Neural crest cell (in vitro differentiated cells): ENCODE data around the gene LIMS2. TPM values are rescaled to one million over a fixed set of nuclear protein-coding genes. Genes with fewer than 3 reads are reported as not detected.

Source experiments
- DNase-seq: peaks from one replicate; pipeline ENCODE4 v3.0.0; 2021; ENCODE audit warnings: low read depth, mixed read lengths, low spot score
- H3K27ac Mint-ChIP-seq: one replicate; pipeline ENCODE4 v1.8.0; 2021; ENCODE audit warnings: mild to moderate bottlenecking, mixed read lengths; ENCODE audit not compliant: unreplicated experiment
- H3K27me3 Mint-ChIP-seq: 2 replicates; pipeline ENCODE4 v1.8.0; 2021; ENCODE audit warnings: low read depth, mild to moderate bottlenecking, mixed read lengths
- H3K36me3 Mint-ChIP-seq: 2 replicates; pipeline ENCODE4 v1.8.0; 2021; ENCODE audit warnings: low read depth, mild to moderate bottlenecking, mixed read lengths
- H3K4me1 Mint-ChIP-seq: 2 replicates; pipeline ENCODE4 v1.8.0; 2021; ENCODE audit warnings: mixed read lengths
- H3K4me3 Mint-ChIP-seq: one replicate; pipeline ENCODE4 v1.8.0; 2021; ENCODE audit warnings: mild to moderate bottlenecking, mixed read lengths
- H3K9me3 Mint-ChIP-seq: 2 replicates; pipeline ENCODE4 v1.8.0; 2021; ENCODE audit warnings: mixed read lengths
- total RNA-seq: library from RNA; stranded (reverse); gene quantifications from 2 replicates; pipeline ENCODE4 v1.2.1, GENCODE V29; 2021
- TF ChIP-seq, protein P1 (sequence below): fragments of 200-600 bp; sonication (generic); conservative IDR thresholded peaks from 2 replicates; pipeline ENCODE4 v1.5.0; 2021; ENCODE audit warnings: antibody characterized with exemption, mild to moderate bottlenecking

The LIMS2 gene
- total RNA-seq, 1 donor from 2014 or later: 7.6 TPM

DNA sequence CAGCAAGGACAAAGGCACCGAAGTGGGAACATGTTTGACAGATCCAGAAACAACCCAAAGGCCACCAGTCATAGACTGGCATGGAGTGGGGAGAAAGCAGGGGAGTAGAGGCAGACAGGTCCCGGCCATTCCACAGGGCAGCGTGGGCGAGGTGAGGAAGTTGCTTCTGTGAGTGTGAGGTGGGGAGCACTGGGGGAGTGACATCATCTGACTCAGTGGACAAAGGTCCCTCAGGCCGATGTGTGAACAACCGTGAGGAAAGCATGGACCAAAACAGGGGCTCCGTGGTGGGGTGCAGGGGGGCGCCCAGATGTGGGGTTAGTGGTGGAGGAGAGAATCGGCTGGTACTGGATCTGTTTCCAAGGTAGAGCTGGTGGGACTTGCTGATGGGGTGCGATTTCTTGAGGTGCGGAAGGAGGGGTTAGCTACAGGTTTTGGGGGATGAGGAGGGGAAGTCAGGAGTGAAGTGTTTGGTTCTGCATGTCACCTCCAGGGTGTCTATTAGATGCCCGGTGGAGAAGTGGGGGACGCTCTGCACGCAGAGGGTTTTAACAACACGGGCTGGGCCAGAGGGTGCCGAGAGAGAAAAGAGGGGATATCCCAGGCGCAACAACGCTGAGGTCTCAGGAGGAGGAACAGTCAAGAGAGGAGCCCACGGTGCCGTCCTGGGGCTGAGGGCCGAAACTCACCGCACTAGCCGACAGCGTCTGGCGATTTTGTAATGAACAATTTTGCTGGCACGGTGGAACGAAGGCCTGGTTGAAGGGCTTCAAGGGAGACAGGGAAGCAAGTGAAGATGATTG lies 23.4 kb upstream of the LIMS2 start:
- Mint-ChIP-seq H3K36me3 (peaks cover 2% of the 10 kb centered on the region), H3K4me1 (peaks cover 22% of the 10 kb centered on the region), H3K27ac (peak overlapping the region; percentile 83), H3K9me3 (no peaks in the 10 kb centered on the region), H3K4me3 (peak overlapping the region; percentile 73), H3K27me3 (no peaks in the 10 kb centered on the region)
- TF ChIP-seq, protein P1, sequence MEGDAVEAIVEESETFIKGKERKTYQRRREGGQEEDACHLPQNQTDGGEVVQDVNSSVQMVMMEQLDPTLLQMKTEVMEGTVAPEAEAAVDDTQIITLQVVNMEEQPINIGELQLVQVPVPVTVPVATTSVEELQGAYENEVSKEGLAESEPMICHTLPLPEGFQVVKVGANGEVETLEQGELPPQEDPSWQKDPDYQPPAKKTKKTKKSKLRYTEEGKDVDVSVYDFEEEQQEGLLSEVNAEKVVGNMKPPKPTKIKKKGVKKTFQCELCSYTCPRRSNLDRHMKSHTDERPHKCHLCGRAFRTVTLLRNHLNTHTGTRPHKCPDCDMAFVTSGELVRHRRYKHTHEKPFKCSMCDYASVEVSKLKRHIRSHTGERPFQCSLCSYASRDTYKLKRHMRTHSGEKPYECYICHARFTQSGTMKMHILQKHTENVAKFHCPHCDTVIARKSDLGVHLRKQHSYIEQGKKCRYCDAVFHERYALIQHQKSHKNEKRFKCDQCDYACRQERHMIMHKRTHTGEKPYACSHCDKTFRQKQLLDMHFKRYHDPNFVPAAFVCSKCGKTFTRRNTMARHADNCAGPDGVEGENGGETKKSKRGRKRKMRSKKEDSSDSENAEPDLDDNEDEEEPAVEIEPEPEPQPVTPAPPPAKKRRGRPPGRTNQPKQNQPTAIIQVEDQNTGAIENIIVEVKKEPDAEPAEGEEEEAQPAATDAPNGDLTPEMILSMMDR: no peak
- DNase-seq: no peak

DNA sequence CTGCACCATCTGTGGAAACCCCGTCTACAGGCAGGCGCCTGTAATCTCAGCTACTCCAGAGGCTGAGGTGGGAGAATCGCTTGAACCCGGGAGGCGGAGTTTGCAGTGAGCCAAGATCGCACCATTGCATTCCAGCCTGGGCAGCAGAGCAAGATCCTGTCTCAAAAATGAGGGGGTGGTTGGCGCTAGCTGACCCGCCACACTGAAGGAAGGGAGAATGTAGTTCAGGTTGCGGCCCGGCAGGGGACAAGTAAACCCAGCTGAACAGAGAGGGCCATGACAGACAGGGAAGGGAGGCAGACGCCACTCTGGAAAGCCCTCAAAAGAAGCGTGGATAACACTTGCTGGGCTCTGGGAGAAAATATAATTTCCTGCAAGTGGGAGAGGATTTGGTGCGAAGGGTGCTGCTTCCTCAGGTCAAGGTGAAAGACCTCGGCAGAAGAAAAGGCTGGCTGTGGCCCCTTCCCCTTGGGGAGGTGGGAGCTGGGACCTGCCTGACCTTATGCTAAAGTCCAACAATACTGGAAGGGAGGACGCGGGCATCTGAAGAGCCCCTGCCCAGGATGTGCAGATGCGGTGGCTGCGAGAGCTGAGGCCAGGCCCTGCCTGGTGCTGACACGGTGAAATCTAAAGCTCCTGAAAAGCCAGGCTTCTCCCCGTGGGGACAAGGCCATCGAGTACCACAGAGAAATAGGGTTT lies 22.3 kb upstream of the LIMS2 start:
- H3K4me1 Mint-ChIP-seq: peaks cover 19% of the 10 kb centered on the region
- DNase-seq: no peak
- H3K27me3 Mint-ChIP-seq: no peaks in the 10 kb centered on the region
- H3K4me3 Mint-ChIP-seq: peak overlapping the region; percentile 64
- H3K36me3 Mint-ChIP-seq: peaks cover 2% of the 10 kb centered on the region
- H3K9me3 Mint-ChIP-seq: no peaks in the 10 kb centered on the region
- H3K27ac Mint-ChIP-seq: no peak overlapping the region
- TF ChIP-seq, protein P1: no peak

- peak overlapping the region; percentile 27 for H3K27ac Mint-ChIP-seq
- peaks cover 8% of the 10 kb centered on the region for H3K4me1 Mint-ChIP-seq
- H3K9me3 Mint-ChIP-seq: peaks cover 12% of the 10 kb centered on the region
- TF ChIP-seq, protein P1: peak; percentile 53
- no peaks in the 10 kb centered on the region for H3K27me3 Mint-ChIP-seq
- no peak overlapping the region for H3K4me3 Mint-ChIP-seq
- DNase-seq: peak; percentile 50
- peaks cover 10% of the 10 kb centered on the region for H3K36me3 Mint-ChIP-seq
Observed at GRCh38 chr2:127695491-127696472, 20.5 kb upstream of the LIMS2 start.

DNA sequence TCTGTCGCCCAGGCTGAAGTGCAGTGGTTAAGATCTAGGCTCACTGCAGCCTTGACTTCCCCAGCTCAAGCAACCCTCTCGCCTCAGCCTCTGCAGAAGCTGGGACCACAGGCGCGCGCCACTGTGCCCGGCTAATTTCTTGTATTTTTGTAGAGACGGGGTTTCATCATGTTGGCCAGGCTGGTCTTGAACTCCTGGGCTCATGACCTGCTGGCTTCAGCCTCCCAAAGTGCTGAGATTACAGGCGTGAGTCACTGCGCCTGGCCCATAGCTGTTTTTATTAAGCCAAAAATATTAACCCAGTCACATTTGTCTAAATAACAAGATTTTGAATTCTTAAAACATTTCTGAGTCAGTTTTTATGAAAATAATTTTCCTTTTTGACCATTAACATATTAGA lies 19.7 kb upstream of the LIMS2 start:
- Mint-ChIP-seq H3K27me3 (no peaks in the 10 kb centered on the region), H3K36me3 (peaks cover 10% of the 10 kb centered on the region), H3K9me3 (peaks cover 12% of the 10 kb centered on the region), H3K4me3 (no peak overlapping the region), H3K4me1 (peaks cover under 1% of the 10 kb centered on the region), H3K27ac (no peak overlapping the region)
- TF ChIP-seq, protein P1: no peak
- no peak for DNase-seq

DNA sequence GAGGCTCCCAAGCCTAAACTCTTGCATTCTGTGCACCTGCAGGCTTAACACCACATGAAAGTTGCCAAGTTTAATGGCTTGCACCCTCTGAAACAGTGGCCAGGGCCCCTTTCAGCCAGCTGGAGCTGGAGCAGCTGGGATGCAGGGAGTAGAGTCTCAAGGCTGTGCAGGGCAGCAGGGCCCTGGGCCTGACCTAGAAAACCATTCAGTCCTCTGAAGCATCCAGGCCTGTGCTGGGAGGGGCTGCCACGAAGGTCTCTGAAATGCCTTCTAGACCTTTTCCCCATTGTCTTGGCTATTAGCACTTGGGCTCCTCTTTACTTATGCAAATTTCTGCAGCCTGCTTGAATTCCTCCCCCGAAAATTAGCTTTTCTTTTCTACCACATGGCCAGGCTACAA lies 15.4 kb upstream of the LIMS2 start:
- no peak for DNase-seq
- H3K36me3 Mint-ChIP-seq: peaks cover 13% of the 10 kb centered on the region
- H3K4me1 Mint-ChIP-seq: no peaks in the 10 kb centered on the region
- no peaks in the 10 kb centered on the region for H3K27me3 Mint-ChIP-seq
- peaks cover 16% of the 10 kb centered on the region for H3K9me3 Mint-ChIP-seq
- TF ChIP-seq, protein P1: no peak
- no peak overlapping the region for H3K27ac Mint-ChIP-seq
- no peak overlapping the region for H3K4me3 Mint-ChIP-seq
